Measurements from ENCODE around the gene VWA1.
A peak's percentile ranks its signal among the peaks of the same experiment; 100 is the strongest.

DNA sequence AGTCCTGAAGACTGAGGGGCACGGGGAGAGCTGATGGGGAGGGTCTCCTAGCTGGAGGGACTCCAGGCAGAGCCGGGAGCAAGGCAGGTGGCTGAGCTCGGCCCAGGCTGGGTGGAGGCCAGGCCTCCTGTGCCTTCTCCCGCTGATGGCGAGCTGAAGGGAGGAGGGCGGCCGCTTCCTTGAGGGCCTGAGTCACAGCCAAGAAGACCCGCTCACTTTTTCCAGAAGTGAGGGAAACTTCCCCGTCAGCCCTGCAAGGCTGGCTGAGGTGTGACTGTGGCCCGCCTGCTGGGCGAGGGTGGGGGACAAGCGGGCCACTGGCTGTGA is 1.7 kb upstream of the VWA1 start:
- TF ChIP-seq NRF1 (conservative IDR thresholded peaks at IDR 0.05; ENCODE audit: low read depth, low read length), result no peak
- no peak for TF ChIP-seq TAF1 (IDR thresholded peaks at IDR 0.05; ENCODE audit: borderline replicate concordance, low read depth, low read length)
- TF ChIP-seq ZBED1 (IDR thresholded peaks at IDR 0.05; ENCODE audit: borderline replicate concordance), result no peak
- no peak for TF ChIP-seq RAD21 (IDR thresholded peaks at IDR 0.05; ENCODE audit: insufficient read depth, low read depth, low read length)
- TF ChIP-seq, protein P1, sequence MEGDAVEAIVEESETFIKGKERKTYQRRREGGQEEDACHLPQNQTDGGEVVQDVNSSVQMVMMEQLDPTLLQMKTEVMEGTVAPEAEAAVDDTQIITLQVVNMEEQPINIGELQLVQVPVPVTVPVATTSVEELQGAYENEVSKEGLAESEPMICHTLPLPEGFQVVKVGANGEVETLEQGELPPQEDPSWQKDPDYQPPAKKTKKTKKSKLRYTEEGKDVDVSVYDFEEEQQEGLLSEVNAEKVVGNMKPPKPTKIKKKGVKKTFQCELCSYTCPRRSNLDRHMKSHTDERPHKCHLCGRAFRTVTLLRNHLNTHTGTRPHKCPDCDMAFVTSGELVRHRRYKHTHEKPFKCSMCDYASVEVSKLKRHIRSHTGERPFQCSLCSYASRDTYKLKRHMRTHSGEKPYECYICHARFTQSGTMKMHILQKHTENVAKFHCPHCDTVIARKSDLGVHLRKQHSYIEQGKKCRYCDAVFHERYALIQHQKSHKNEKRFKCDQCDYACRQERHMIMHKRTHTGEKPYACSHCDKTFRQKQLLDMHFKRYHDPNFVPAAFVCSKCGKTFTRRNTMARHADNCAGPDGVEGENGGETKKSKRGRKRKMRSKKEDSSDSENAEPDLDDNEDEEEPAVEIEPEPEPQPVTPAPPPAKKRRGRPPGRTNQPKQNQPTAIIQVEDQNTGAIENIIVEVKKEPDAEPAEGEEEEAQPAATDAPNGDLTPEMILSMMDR (IDR thresholded peaks at IDR 0.05 in 2 of 3, conservative IDR thresholded peaks at IDR 0.05 in 1 of 3; ENCODE audit: control insufficient read depth in 2 of 3, extremely low read depth in 1 of 3, insufficient read depth in 1 of 3, low read depth in 3 of 3, low read length in 3 of 3), result no peak
- TF ChIP-seq, protein P2, sequence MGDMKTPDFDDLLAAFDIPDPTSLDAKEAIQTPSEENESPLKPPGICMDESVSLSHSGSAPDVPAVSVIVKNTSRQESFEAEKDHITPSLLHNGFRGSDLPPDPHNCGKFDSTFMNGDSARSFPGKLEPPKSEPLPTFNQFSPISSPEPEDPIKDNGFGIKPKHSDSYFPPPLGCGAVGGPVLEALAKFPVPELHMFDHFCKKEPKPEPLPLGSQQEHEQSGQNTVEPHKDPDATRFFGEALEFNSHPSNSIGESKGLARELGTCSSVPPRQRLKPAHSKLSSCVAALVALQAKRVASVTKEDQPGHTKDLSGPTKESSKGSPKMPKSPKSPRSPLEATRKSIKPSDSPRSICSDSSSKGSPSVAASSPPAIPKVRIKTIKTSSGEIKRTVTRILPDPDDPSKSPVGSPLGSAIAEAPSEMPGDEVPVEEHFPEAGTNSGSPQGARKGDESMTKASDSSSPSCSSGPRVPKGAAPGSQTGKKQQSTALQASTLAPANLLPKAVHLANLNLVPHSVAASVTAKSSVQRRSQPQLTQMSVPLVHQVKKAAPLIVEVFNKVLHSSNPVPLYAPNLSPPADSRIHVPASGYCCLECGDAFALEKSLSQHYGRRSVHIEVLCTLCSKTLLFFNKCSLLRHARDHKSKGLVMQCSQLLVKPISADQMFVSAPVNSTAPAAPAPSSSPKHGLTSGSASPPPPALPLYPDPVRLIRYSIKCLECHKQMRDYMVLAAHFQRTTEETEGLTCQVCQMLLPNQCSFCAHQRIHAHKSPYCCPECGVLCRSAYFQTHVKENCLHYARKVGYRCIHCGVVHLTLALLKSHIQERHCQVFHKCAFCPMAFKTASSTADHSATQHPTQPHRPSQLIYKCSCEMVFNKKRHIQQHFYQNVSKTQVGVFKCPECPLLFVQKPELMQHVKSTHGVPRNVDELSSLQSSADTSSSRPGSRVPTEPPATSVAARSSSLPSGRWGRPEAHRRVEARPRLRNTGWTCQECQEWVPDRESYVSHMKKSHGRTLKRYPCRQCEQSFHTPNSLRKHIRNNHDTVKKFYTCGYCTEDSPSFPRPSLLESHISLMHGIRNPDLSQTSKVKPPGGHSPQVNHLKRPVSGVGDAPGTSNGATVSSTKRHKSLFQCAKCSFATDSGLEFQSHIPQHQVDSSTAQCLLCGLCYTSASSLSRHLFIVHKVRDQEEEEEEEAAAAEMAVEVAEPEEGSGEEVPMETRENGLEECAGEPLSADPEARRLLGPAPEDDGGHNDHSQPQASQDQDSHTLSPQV (IDR thresholded peaks at IDR 0.05), result no peak
- no peak for TF ChIP-seq NR2C2 (IDR thresholded peaks at IDR 0.05; ENCODE audit: borderline replicate concordance, control insufficient read depth, insufficient read length, low read depth)
- no peak for TF ChIP-seq EZH2 (IDR thresholded peaks at IDR 0.05; ENCODE audit: borderline replicate concordance, control insufficient read depth, low read depth, low read length)
- TF ChIP-seq ZSCAN29 (IDR thresholded peaks at IDR 0.05), result no peak
- TF ChIP-seq GABPA (IDR thresholded peaks at IDR 0.05; ENCODE audit: low read depth), result no peak
- TF ChIP-seq POLR2A (IDR thresholded peaks at IDR 0.05; ENCODE audit: low read depth, low read length), result peak; percentile 11; the same call in 1 of the 2 replicates
